ENCODE measurements around the gene TWF2. TPM values are rescaled to one million over a fixed set of nuclear protein-coding genes. Genes with fewer than 3 reads are reported as not detected.

The TWF2 gene
- total RNA-seq, 4 donors from 2014 or later: 50.4 to 129 (median 122) TPM

- no peak for TF ChIP-seq CTCF (IDR thresholded peaks at IDR 0.05; ENCODE audit: low read depth)
Observed at GRCh38 chr3:52202384-52203077, 36.4 kb downstream of the TWF2 start.

- no peak for TF ChIP-seq CTCF (IDR thresholded peaks at IDR 0.05; ENCODE audit: low read depth)
Observed at GRCh38 chr3:52200981-52201679, 37.8 kb downstream of the TWF2 start.

GRCh38 chr3:52198643-52199608 is 40.0 kb downstream of the TWF2 start:
- TF ChIP-seq CTCF (IDR thresholded peaks at IDR 0.05; ENCODE audit: low read depth): no peak

GRCh38 chr3:52197842-52198625 is 40.9 kb downstream of the TWF2 start, which contains the start of gene ALAS1:
Gene ALAS1, plus strand, starts transcription at chr3:52198160. Its CDS starts 1,082 bp downstream, at chr3:52199242.
- TF ChIP-seq CTCF (IDR thresholded peaks at IDR 0.05; ENCODE audit: low read depth): no peak

GRCh38 chr3:52197499-52197841 is 41.5 kb downstream of the TWF2 start:
- TF ChIP-seq CTCF (IDR thresholded peaks at IDR 0.05; ENCODE audit: low read depth): no peak

GRCh38 chr3:52196977-52197376 is 42.0 kb downstream of the TWF2 start:
- no peak for TF ChIP-seq CTCF (IDR thresholded peaks at IDR 0.05; ENCODE audit: low read depth)
